Endodermal cell (in vitro differentiated cells): Measurements from ENCODE around the gene ZCCHC14. TPM values are rescaled to one million over a fixed set of nuclear protein-coding genes. Genes with fewer than 3 reads are reported as not detected.
"Not testable (repeated sequence)": the region's sequence is repeated elsewhere in the genome, so short reads cannot be mapped to it uniquely, and the experiment has no call there.

ENCODE experiments used
- DNase-seq: peaks from one replicate; pipeline ENCODE4 v3.0.0-alpha.2; 2017
- H3K27ac ChIP-seq: 2 replicates; pipeline ENCODE4 v1.5.1; 2013; ENCODE audit warnings: mild to moderate bottlenecking, low read depth, low read length, moderate library complexity
- H3K27me3 ChIP-seq: 2 replicates; pipeline ENCODE4 v1.6.1; 2013; ENCODE audit warnings: mild to moderate bottlenecking, low read length, moderate library complexity; ENCODE audit not compliant: insufficient read depth, control insufficient read depth, poor library complexity, severe bottlenecking
- H3K36me3 ChIP-seq: 2 replicates; pipeline ENCODE4 v1.7.0; 2013; ENCODE audit warnings: mild to moderate bottlenecking, low read length, moderate library complexity; ENCODE audit not compliant: control insufficient read depth, insufficient read depth
- H3K4me1 ChIP-seq: one replicate; pipeline ENCODE4 v1.7.0; 2013; ENCODE audit warnings: low read length; ENCODE audit not compliant: control insufficient read depth, insufficient read depth
- H3K4me3 ChIP-seq: 2 replicates; pipeline ENCODE4 v1.5.1; 2013; ENCODE audit warnings: mild to moderate bottlenecking, low read length, moderate library complexity
- H3K9ac ChIP-seq: 2 replicates; pipeline ENCODE4 v1.6.1; 2013; ENCODE audit warnings: mild to moderate bottlenecking, low read length, moderate library complexity; ENCODE audit not compliant: poor library complexity, severe bottlenecking; ENCODE audit errors: extremely low read depth
- H3K9me3 ChIP-seq: 2 replicates; pipeline ENCODE4 v1.6.1; 2013; ENCODE audit warnings: mild to moderate bottlenecking, low read length, moderate library complexity; ENCODE audit not compliant: control insufficient read depth
- H3K27ac Mint-ChIP-seq: 2 replicates; pipeline ENCODE4 v1.8.0; 2020; ENCODE audit warnings: mixed read lengths
- H3K27me3 Mint-ChIP-seq: 2 replicates; pipeline ENCODE4 v1.8.0; 2021; ENCODE audit warnings: mild to moderate bottlenecking, mixed read lengths; ENCODE audit not compliant: insufficient read depth
- H3K36me3 Mint-ChIP-seq: 2 replicates; pipeline ENCODE4 v1.8.0; 2020; ENCODE audit warnings: low read depth, mixed read lengths
- H3K4me1 Mint-ChIP-seq: 2 replicates; pipeline ENCODE4 v1.8.0; 2020; ENCODE audit warnings: mixed read lengths
- H3K4me3 Mint-ChIP-seq: 2 replicates; pipeline ENCODE4 v1.8.0; 2020; ENCODE audit warnings: mild to moderate bottlenecking, moderate library complexity, mixed read lengths
- H3K9me3 Mint-ChIP-seq: 2 replicates; pipeline ENCODE4 v1.8.0; 2020; ENCODE audit warnings: mild to moderate bottlenecking, mixed read lengths
- WGBS, 2 experiments: methylation state at CpG; one replicate each; pipeline versions ENCODE4 v1.1.5 to v1.1.7; 2013; ENCODE audit warnings: missing lambda C conversion rate in 2 of 2, mixed read lengths in 1 of 2; ENCODE audit not compliant: insufficient coverage in 1 of 2, insufficient read length in 1 of 2; 5-methylcytosine and 5-hydroxymethylcytosine counted together
- total RNA-seq, 2 donors: library from RNA; stranded (reverse); fragmentation: NEBNext Ultra II Directional in 1 of 2; extraction: Animal tissue kit (Norgen Biotek cat#: 25700) in 1 of 2; gene quantifications; 2 replicates in 1 of 2; 3 replicates in 1 of 2; pipeline ENCODE4 v1.2.1, GENCODE V29; 2021
- TF ChIP-seq, protein P1 (sequence below): fragments of 200-600 bp; sonication (generic); conservative IDR thresholded peaks from 2 replicates; pipeline ENCODE4 v1.5.0; 2021; ENCODE audit warnings: antibody characterized with exemption, mild to moderate bottlenecking

ZCCHC14 gene
- total RNA-seq, 2 donors from 2014 or later = 27.3 to 33.7 TPM

DNA sequence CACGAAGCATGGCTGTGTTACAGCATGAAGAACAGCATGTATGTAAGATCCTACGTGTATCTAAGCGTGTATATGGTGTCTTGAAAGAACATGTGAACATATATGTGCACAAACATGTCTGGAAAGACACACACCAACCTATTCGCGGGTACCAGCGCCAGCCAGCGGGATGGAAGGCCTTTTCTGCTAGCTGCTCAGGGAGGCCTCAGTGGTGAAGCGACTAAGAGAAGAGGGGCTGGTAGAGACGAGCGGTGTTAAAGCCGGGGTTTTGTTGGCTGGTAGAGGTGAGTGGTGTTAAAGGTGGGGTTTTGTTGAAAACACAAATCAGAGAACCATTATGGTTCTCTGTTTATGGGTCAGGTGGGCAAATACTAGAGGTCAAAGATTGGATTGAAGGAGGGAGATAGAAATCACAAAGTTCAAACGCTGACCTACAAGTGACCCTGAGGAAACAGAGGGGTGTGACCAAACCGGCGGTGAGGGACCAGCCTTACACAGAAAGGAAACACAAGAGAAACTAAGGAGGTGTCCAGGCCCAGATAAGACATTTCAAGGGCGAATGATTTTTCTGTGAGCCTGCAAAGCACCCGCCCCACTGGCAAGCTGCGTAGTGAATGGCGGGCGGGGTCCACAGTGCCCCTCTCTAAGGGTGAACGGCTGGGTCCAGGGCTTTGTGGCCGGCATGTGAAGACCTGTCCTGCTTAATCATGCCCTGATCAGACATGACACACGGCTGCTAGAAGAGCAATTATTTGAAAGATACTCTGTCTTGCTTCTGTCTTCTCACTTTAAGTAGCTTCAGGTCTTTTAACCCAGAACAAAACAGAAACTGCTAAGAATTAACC lies 8.1 kb downstream of the ZCCHC14 start:
- Histone ChIP-seq H3K9ac (no peak overlapping the region), H3K4me3 (no peak overlapping the region), H3K36me3 (peaks cover 5% of the 10 kb centered on the region), H3K27me3 (no peaks in the 10 kb centered on the region), H3K27ac (no peak overlapping the region), H3K9me3 (no peaks in the 10 kb centered on the region), H3K4me1 (peaks cover 6% of the 10 kb centered on the region)
- peaks cover 28% of the 10 kb centered on the region for H3K4me1 Mint-ChIP-seq
- WGBS, 2 experiments = 90 to 92% methylated on average over 13 to 22 of the region's 22 CpGs
- no peaks in the 10 kb centered on the region for H3K27me3 Mint-ChIP-seq
- H3K36me3 Mint-ChIP-seq = peaks cover 11% of the 10 kb centered on the region
- TF ChIP-seq, protein P1, sequence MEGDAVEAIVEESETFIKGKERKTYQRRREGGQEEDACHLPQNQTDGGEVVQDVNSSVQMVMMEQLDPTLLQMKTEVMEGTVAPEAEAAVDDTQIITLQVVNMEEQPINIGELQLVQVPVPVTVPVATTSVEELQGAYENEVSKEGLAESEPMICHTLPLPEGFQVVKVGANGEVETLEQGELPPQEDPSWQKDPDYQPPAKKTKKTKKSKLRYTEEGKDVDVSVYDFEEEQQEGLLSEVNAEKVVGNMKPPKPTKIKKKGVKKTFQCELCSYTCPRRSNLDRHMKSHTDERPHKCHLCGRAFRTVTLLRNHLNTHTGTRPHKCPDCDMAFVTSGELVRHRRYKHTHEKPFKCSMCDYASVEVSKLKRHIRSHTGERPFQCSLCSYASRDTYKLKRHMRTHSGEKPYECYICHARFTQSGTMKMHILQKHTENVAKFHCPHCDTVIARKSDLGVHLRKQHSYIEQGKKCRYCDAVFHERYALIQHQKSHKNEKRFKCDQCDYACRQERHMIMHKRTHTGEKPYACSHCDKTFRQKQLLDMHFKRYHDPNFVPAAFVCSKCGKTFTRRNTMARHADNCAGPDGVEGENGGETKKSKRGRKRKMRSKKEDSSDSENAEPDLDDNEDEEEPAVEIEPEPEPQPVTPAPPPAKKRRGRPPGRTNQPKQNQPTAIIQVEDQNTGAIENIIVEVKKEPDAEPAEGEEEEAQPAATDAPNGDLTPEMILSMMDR = no peak
- no peak overlapping the region for H3K27ac Mint-ChIP-seq
- no peak overlapping the region for H3K4me3 Mint-ChIP-seq
- DNase-seq = no peak
- no peaks in the 10 kb centered on the region for H3K9me3 Mint-ChIP-seq

DNA sequence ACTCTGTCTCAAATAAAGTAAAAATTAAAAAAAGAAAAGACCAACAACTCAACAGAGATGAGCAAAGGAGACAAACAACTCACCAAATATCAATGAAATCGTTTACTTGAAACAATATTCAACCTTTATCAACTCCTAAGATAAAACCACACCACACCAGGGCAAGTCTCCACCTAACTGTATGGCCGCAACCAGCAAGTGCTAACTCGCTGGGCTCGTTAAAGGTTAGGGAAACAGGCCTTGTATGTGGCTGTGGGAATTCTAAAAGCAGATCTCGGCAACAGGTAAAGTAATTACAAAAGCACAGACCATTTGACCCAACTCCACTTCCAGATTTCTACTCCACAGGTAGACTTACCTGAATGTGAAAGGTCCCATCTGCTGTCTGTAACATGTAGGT lies 9.3 kb downstream of the ZCCHC14 start:
- Histone ChIP-seq H3K4me3 (no peak overlapping the region), H3K9ac (no peak overlapping the region), H3K36me3 (peaks cover 9% of the 10 kb centered on the region), H3K9me3 (no peaks in the 10 kb centered on the region), H3K27me3 (no peaks in the 10 kb centered on the region), H3K4me1 (peaks cover 6% of the 10 kb centered on the region), H3K27ac (no peak overlapping the region)
- H3K27me3 Mint-ChIP-seq = no peaks in the 10 kb centered on the region
- H3K4me1 Mint-ChIP-seq = peaks cover 22% of the 10 kb centered on the region
- no peaks in the 10 kb centered on the region for H3K9me3 Mint-ChIP-seq
- no peak for DNase-seq
- WGBS, 2 experiments = 89% methylated on average over 4 of the region's 5 CpGs; no CpG with 5 or more reads in 1 of the 2 experiments
- no peak overlapping the region for H3K27ac Mint-ChIP-seq
- no peak overlapping the region for H3K4me3 Mint-ChIP-seq
- peaks cover 13% of the 10 kb centered on the region for H3K36me3 Mint-ChIP-seq
- TF ChIP-seq, protein P1 = no peak

DNA sequence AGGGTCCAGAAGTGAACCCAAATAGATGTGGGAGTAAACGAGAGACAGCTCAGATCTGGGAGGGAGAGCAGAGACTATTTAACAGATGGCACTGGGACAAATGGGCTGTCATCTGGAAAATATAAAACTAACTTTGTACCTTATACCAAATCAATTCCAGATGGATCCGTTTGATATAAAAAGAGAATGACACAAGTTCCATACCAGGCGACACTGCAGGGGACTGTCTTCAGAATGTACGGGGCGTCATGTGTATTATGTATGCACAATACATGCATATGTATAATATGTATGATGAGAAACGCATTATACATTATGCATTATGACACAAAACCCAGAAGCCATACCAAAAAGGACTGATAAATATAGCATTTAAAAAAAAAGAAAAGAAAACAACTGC lies 10.2 kb downstream of the ZCCHC14 start:
- DNase-seq, H3K36me3 ChIP-seq, H3K4me3 ChIP-seq, H3K27me3 Mint-ChIP-seq, H3K27ac ChIP-seq, H3K27me3 ChIP-seq, H3K4me1 ChIP-seq, H3K9me3 ChIP-seq, H3K9me3 Mint-ChIP-seq, H3K9ac ChIP-seq, H3K4me3 Mint-ChIP-seq, H3K27ac Mint-ChIP-seq: not testable (repeated sequence)
- H3K4me1 Mint-ChIP-seq = peaks cover 20% of the 10 kb centered on the region
- H3K36me3 Mint-ChIP-seq = peaks cover 13% of the 10 kb centered on the region
- 96% methylated on average over 3 of the region's 6 CpGs; no CpG with 5 or more reads in 1 of the 2 experiments for WGBS, 2 experiments
